Fibroblast of skin of right biceps (primary cell): ENCODE results near the gene HNRNPU.

Experiments used
- DNase-seq: peaks from one replicate; pipeline ENCODE4 v3.0.0-alpha.2; 2013

HNRNPU gene

GRCh38 chr1:244864253-244865027, at the start of gene HNRNPU:
TSS of gene HNRNPU (minus strand) at chr1:244864543. CDS start at chr1:244864307, 236 bp downstream.
- peak; percentile 98 for DNase-seq

GRCh38 chr1:244913806-244914205, 49.5 kb upstream of the HNRNPU start:
- DNase-seq, result no peak

- no peak for DNase-seq
These were observed 39.8 kb upstream of the HNRNPU start for GRCh38 chr1:244904119-244904518.

GRCh38 chr1:244901400-244902015, 37.2 kb upstream of the HNRNPU start:
- DNase-seq, result no peak

GRCh38 chr1:244897476-244898254, 33.3 kb upstream of the HNRNPU start:
- no peak for DNase-seq

- DNase-seq, result peak; percentile 46
These were observed 32.2 kb upstream of the HNRNPU start for GRCh38 chr1:244896550-244896949.

GRCh38 chr1:244893836-244894235, 29.5 kb upstream of the HNRNPU start:
- no peak for DNase-seq

GRCh38 chr1:244887281-244887680, 22.9 kb upstream of the HNRNPU start:
- no peak for DNase-seq

- DNase-seq, result no peak
These were observed 17.4 kb upstream of the HNRNPU start for GRCh38 chr1:244881552-244882280.

- no peak for DNase-seq
These were observed 14.3 kb upstream of the HNRNPU start for GRCh38 chr1:244878681-244879080.

GRCh38 chr1:244876228-244876910, 12.0 kb upstream of the HNRNPU start:
- DNase-seq, result no peak

GRCh38 chr1:244874974-244875579, 10.7 kb upstream of the HNRNPU start:
- no peak for DNase-seq

GRCh38 chr1:244869950-244870349, 5.6 kb upstream of the HNRNPU start:
- no peak for DNase-seq

GRCh38 chr1:244869364-244869827, 5.1 kb upstream of the HNRNPU start:
- no peak for DNase-seq

GRCh38 chr1:244868484-244869363, 4.4 kb upstream of the HNRNPU start:
- no peak for DNase-seq

GRCh38 chr1:244866355-244866754, 2.0 kb upstream of the HNRNPU start:
- DNase-seq, result no peak

- DNase-seq, result no peak
These were observed 1.5 kb upstream of the HNRNPU start for GRCh38 chr1:244865820-244866219.

- DNase-seq, result peak; percentile 45
These were observed 657 bp upstream of the HNRNPU start for GRCh38 chr1:244865028-244865371.

GRCh38 chr1:244863491-244864252, 671 bp downstream of the HNRNPU start:
- DNase-seq, result no peak
